Smooth muscle cell of the coronary artery (primary cell): ENCODE data around the gene CNGA4. TPM values are rescaled to one million over a fixed set of nuclear protein-coding genes. Genes with fewer than 3 reads are reported as not detected.

ENCODE experiments used
- total RNA-seq: library from RNA; depleted of rRNA; stranded (reverse); fragments of >200 nt; gene quantifications from 2 replicates; pipeline ENCODE4 v1.2.3, GENCODE V29; 2014; ENCODE audit warnings: low replicate concordance

The CNGA4 gene
- total RNA-seq, result under 0.01 and 0.47 TPM in 2 replicates

GRCh38 chr11:6238902-6239301 lies at the start of gene CNGA4:
Gene CNGA4, plus strand, starts transcription at chr11:6239089. Its CDS starts 118 bp downstream, at chr11:6239207.

GRCh38 chr11:6199174-6199810 lies 39.6 kb upstream of the CNGA4 start, which contains the start of gene OR52W1:
Gene OR52W1, plus strand, starts transcription at chr11:6199224. Its CDS starts 0 bp downstream, at chr11:6199224.

GRCh38 chr11:6205366-6205765 lies 33.5 kb upstream of the CNGA4 start, which contains the start of gene C11orf42:
Gene C11orf42, plus strand, starts transcription at chr11:6205557. Its CDS starts 59 bp downstream, at chr11:6205616.

GRCh38 chr11:6234387-6235107 lies 4.3 kb upstream of the CNGA4 start, which contains the start of gene FHIP1B:
Gene FHIP1B, minus strand, starts transcription at chr11:6234636. Its CDS starts 10,120 bp downstream, at chr11:6224516.

Other genes starting within 250 kb of the CNGA4 start
- not detected in 2 replicates for gene OR56A4, start 232.1 kb upstream of the CNGA4 start, total RNA-seq
- gene OR56A1, start 208.3 kb upstream of the CNGA4 start, total RNA-seq, result not detected in 2 replicates
- gene OR56B4, start 131.4 kb upstream of the CNGA4 start, total RNA-seq, result not detected in 2 replicates
- not detected in 2 replicates for gene OR52B2, start 68.8 kb upstream of the CNGA4 start, total RNA-seq
- gene OR52W1, start 39.9 kb upstream of the CNGA4 start, total RNA-seq, result not detected in 2 replicates
- not detected in 2 replicates for gene C11orf42, start 33.5 kb upstream of the CNGA4 start, total RNA-seq
- 5.7 and 7.4 TPM in 2 replicates for gene FHIP1B, start 4.5 kb upstream of the CNGA4 start, total RNA-seq
- not detected in 2 replicates for gene CCKBR, start 20.7 kb downstream of the CNGA4 start, total RNA-seq
- 51.8 and 199 TPM in 2 replicates for gene CAVIN3, start 81.4 kb downstream of the CNGA4 start, total RNA-seq
- gene SMPD1, start 151.4 kb downstream of the CNGA4 start, total RNA-seq, result 19.2 and 28.4 TPM in 2 replicates
- gene APBB1, start 180.0 kb downstream of the CNGA4 start, total RNA-seq, result 46.8 and 53.8 TPM in 2 replicates
- 0.12 and 0.45 TPM in 2 replicates for gene HPX, start 201.9 kb downstream of the CNGA4 start, total RNA-seq
- gene TRIM3, start 234.9 kb downstream of the CNGA4 start, total RNA-seq, result 22.0 and 32.1 TPM in 2 replicates
- 49.6 and 66.1 TPM in 2 replicates for gene ARFIP2, start 242.2 kb downstream of the CNGA4 start, total RNA-seq
- 29.0 and 42.4 TPM in 2 replicates for gene TIMM10B, start 242.4 kb downstream of the CNGA4 start, total RNA-seq